Upper lobe of left lung (tissue), 6 donors: Measurements from ENCODE around the gene MTPN. TPM values are rescaled to one million over a fixed set of nuclear protein-coding genes. Genes with fewer than 3 reads are reported as not detected.

Experiments used
- ATAC-seq, 2 donors: fragments of 200-7000 bp; cut with Tn5 transposase; one replicate each; pipeline ENCODE4 v1.9.1; 2022; ENCODE audit warnings: mild to moderate bottlenecking in 2 of 2, moderate library complexity in 2 of 2; ENCODE audit not compliant: low FRiP score in 2 of 2
- DNase-seq, 2 donors: peaks; one replicate each; pipeline ENCODE4 v3.0.0-alpha.2; 2019 to 2020
- H3K27ac ChIP-seq, 4 donors: fragments of 200-600 bp; sonication (generic); one replicate each; pipeline ENCODE4 v1.5.1; 2016 to 2019
- H3K27me3 ChIP-seq, 4 donors: fragments of 200-600 bp; sonication (generic); one replicate each; pipeline ENCODE4 v1.5.1; 2017 to 2019
- H3K36me3 ChIP-seq, 4 donors: fragments of 200-600 bp; sonication (generic); one replicate each; pipeline ENCODE4 v1.5.1; 2016 to 2019
- H3K4me1 ChIP-seq, 4 donors: fragments of 200-600 bp; sonication (generic); one replicate each; pipeline ENCODE4 v1.5.1; 2018 to 2019
- H3K4me3 ChIP-seq, 4 donors: fragments of 200-600 bp; sonication (generic); one replicate each; pipeline ENCODE4 v1.5.1; 2017 to 2019; ENCODE audit warnings: mild to moderate bottlenecking in 2 of 4, moderate library complexity in 1 of 4
- H3K9me3 ChIP-seq, 4 donors: fragments of 200-600 bp; sonication (generic); one replicate each; pipeline ENCODE4 v1.5.1; 2018 to 2019
- EP300 ChIP-seq, 4 donors: sonication (generic); formaldehyde crosslinking; IDR thresholded peaks; one replicate each; pipeline ENCODE4 v1.5.1; 2017; ENCODE audit warnings: antibody characterized with exemption in 4 of 4, control low read depth in 2 of 4
- POLR2A ChIP-seq, 4 donors: fragments of 450-650 bp; IDR thresholded peaks; one replicate each; pipeline ENCODE4 v1.5.1; 2016 to 2017; ENCODE audit warnings: antibody characterized with exemption in 4 of 4, mild to moderate bottlenecking in 2 of 4
- POLR2AphosphoS5 ChIP-seq, 2 donors: sonication (generic); formaldehyde crosslinking; IDR thresholded peaks; one replicate each; pipeline ENCODE4 v1.5.1; 2017; ENCODE audit warnings: antibody characterized with exemption in 2 of 2
- WGBS, 2 donors: methylation state at CpG; one replicate each; pipeline ENCODE4 v1.1.5; 2017 to 2018; 5-methylcytosine and 5-hydroxymethylcytosine counted together
- total RNA-seq, 6 donors: library from RNA; depleted of rRNA in 4 of 6; stranded (reverse); fragments of >200 nt in 4 of 6; gene quantifications; one replicate each; pipeline versions ENCODE4 v1.1.0 to v1.2.1, GENCODE V29; 2016 to 2021
- TF ChIP-seq, protein P1 (sequence below), 6 experiments: fragments of 450-650 bp in 4 of 6; fragments of 200-600 bp in 2 of 6; sonication (generic) in 2 of 6; IDR thresholded peaks; one replicate each; pipeline ENCODE4 v1.5.1; 2016 to 2019; ENCODE audit warnings: antibody characterized with exemption in 6 of 6
- donor health status: DM: no; HTN: no; CAD: no; lungs with moderate emphysema.
- donor health status: DM: no; HTN: yes; CAD: no; lungs with severe emphysema.

Gene MTPN
- total RNA-seq, 6 donors from 2014 or later: 34.2 to 145 (median 87.3) TPM

DNA sequence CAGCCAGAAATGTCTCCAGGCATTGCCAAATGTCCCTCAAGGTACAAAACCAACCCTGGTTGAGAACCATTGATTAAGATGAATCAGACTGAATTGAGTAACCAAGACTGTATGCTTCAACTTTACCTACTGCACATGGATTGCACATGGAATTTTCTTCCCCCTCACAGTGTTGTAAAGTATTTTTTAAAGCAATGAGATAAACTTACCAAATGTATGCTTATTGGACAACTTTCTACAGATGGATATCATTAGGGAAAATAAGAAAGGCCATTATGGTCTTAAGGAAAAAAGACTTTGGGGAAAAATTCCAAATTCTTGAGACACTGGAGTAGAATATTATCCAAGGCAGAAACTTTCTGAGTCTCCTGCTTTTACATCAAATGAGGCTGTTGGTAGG lies 20.9 kb upstream of the MTPN start:
- H3K27ac ChIP-seq: no peak overlapping the region
- H3K4me3 ChIP-seq: no peak overlapping the region
- H3K27me3 ChIP-seq: no peaks in the 10 kb centered on the region
- no peak for DNase-seq
- no peaks in the 10 kb centered on the region for H3K36me3 ChIP-seq
- H3K9me3 ChIP-seq: no peaks in the 10 kb centered on the region
- no peaks in the 10 kb centered on the region for H3K4me1 ChIP-seq
- TF ChIP-seq, protein P1, sequence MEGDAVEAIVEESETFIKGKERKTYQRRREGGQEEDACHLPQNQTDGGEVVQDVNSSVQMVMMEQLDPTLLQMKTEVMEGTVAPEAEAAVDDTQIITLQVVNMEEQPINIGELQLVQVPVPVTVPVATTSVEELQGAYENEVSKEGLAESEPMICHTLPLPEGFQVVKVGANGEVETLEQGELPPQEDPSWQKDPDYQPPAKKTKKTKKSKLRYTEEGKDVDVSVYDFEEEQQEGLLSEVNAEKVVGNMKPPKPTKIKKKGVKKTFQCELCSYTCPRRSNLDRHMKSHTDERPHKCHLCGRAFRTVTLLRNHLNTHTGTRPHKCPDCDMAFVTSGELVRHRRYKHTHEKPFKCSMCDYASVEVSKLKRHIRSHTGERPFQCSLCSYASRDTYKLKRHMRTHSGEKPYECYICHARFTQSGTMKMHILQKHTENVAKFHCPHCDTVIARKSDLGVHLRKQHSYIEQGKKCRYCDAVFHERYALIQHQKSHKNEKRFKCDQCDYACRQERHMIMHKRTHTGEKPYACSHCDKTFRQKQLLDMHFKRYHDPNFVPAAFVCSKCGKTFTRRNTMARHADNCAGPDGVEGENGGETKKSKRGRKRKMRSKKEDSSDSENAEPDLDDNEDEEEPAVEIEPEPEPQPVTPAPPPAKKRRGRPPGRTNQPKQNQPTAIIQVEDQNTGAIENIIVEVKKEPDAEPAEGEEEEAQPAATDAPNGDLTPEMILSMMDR (IDR thresholded peaks at IDR 0.05): no peak
- TF ChIP-seq EP300 (IDR thresholded peaks at IDR 0.05): no peak
- TF ChIP-seq POLR2AphosphoS5 (IDR thresholded peaks at IDR 0.05): no peak
- no peak for TF ChIP-seq POLR2A (IDR thresholded peaks at IDR 0.05)
- ATAC-seq: no peak

DNA sequence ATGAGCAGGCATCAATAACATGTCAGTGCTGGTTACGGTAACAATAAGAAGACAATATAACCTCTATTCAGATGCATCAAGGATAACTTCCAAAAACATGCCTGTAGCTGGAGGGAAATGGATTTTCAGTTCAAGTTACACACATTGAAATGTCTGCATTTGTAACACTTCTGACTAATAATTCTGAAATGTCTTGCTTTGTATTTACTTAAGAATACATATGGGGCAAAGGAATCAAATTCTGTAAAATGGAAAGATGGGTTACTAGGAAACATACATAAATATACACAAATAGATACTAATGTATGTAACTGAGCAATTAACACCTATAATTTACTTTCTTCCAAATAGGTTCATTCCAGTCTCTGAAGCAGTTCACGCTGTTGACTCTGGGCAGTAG lies 18.6 kb upstream of the MTPN start:
- WGBS, 2 donors: 97 to 98% methylated on average over 2 of the region's 2 CpGs
- DNase-seq (no peak), ATAC-seq (no peak)
- Histone ChIP-seq H3K4me1 (no peaks in the 10 kb centered on the region), H3K27me3 (no peaks in the 10 kb centered on the region), H3K9me3 (no peaks in the 10 kb centered on the region), H3K36me3 (no peaks in the 10 kb centered on the region), H3K4me3 (no peak overlapping the region), H3K27ac (no peak overlapping the region)
- TF ChIP-seq, protein P1 (IDR thresholded peaks at IDR 0.05): no peak
- TF ChIP-seq POLR2AphosphoS5 (IDR thresholded peaks at IDR 0.05): no peak
- TF ChIP-seq EP300 (IDR thresholded peaks at IDR 0.05): no peak
- no peak for TF ChIP-seq POLR2A (IDR thresholded peaks at IDR 0.05)

DNA sequence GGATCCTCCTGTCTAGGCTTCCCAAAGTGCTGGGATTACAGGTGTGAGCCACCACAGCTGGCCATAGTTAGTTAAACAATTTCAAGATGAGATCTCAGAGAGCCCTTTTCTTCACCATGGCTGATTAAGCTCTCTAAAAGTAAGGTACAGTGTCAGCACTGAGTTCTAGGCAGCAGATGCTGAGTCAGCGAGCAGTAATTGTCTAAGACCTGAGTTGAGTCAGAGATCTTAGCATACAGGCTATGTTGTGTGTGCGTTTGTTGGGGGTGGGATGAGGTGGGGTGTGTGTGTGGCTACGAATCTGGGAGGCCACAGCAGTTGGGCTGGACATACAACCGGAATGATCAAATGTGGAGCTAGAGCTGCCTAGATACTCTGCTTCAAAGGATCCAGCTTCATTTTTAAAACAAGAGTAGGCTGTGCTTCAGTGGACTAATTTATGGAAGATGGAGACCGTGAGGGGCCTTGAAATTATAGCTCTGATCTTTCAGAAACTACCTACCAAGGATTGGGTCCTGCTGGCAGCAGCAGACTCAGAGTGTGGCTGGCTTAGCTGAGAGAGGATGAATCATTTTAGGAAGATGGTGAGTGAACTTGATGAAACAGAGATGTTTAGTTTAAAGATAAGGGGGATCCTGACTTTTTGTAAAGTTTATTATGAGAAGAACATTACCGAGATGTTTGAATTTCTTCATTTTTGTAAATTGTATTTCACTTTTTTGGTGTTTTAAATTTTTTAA lies 17.5 kb upstream of the MTPN start:
- TF ChIP-seq POLR2AphosphoS5 (IDR thresholded peaks at IDR 0.05) (no peak), POLR2A (IDR thresholded peaks at IDR 0.05) (no peak), EP300 (IDR thresholded peaks at IDR 0.05) (no peak)
- TF ChIP-seq, protein P1 (IDR thresholded peaks at IDR 0.05): no peak
- Histone ChIP-seq H3K27me3 (no peaks in the 10 kb centered on the region), H3K4me1 (no peaks in the 10 kb centered on the region), H3K9me3 (no peaks in the 10 kb centered on the region), H3K36me3 (no peaks in the 10 kb centered on the region), H3K27ac (no peak overlapping the region), H3K4me3 (no peak overlapping the region)
- ATAC-seq (no peak), DNase-seq (no peak)
- 88 to 90% methylated on average over 6 of the region's 6 CpGs for WGBS, 2 donors

DNA sequence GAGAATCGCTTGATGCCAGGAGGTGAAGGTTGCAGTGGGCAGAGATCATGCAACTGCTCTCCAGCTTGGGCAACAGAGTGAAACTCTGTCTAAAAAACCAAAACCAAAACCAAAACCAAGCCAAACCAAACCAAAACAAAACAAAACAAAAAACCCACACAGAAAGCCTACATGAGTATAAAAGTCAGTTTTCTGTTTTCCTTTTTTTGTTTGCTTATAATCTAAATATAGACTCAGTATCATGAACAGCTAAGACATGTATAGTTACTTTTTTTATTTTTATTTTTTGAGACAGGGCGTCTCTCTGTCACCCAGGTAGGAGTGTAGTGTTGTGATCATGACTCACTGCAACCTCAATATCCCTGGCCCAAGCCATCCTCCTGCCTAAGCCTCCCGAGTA lies 16.8 kb upstream of the MTPN start:
- 80 to 87% methylated on average over 3 of the region's 3 CpGs for WGBS, 2 donors
- DNase-seq: no peak
- ATAC-seq: no peak
- H3K27ac ChIP-seq: no peak overlapping the region
- no peaks in the 10 kb centered on the region for H3K27me3 ChIP-seq
- no peaks in the 10 kb centered on the region for H3K9me3 ChIP-seq
- H3K36me3 ChIP-seq: no peaks in the 10 kb centered on the region
- H3K4me1 ChIP-seq: no peaks in the 10 kb centered on the region
- TF ChIP-seq POLR2A (IDR thresholded peaks at IDR 0.05) (no peak), POLR2AphosphoS5 (IDR thresholded peaks at IDR 0.05) (no peak), EP300 (IDR thresholded peaks at IDR 0.05) (no peak)
- TF ChIP-seq, protein P1 (IDR thresholded peaks at IDR 0.05): no peak
- H3K4me3 ChIP-seq: no peak overlapping the region

DNA sequence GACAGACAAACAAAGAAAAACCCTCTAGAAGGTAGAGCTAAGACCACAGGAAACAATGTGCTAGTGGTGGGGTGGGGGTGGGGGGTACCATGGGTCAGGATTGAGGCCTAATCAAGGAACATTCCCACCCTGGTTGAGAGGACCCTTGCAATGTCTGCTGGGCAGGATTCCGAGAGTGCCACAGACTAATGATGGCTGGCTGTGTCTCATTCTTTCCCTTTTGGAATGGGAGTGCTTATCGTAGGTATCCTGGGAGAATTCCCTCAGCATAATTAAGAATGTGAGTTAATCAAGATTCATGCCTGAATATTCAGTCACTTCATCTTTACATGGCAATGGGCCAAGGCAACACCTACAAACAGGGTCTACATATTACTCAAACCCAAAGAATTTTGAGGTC lies 14.7 kb upstream of the MTPN start:
- WGBS, 2 donors: 94 to 97% methylated on average over 2 of the region's 2 CpGs
- H3K36me3 ChIP-seq: no peaks in the 10 kb centered on the region
- ATAC-seq (no peak), DNase-seq (no peak)
- no peaks in the 10 kb centered on the region for H3K9me3 ChIP-seq
- H3K4me3 ChIP-seq: no peak overlapping the region
- TF ChIP-seq, protein P1 (IDR thresholded peaks at IDR 0.05): no peak
- TF ChIP-seq POLR2A (IDR thresholded peaks at IDR 0.05) (no peak), POLR2AphosphoS5 (IDR thresholded peaks at IDR 0.05) (no peak), EP300 (IDR thresholded peaks at IDR 0.05) (no peak)
- no peaks in the 10 kb centered on the region for H3K27me3 ChIP-seq
- H3K4me1 ChIP-seq: no peaks in the 10 kb centered on the region
- no peak overlapping the region for H3K27ac ChIP-seq
